ENCODE results near the gene DHCR7.

The DHCR7 gene

GRCh38 chr11:71443736-71444445 is 4.3 kb downstream of the DHCR7 start:
- TF ChIP-seq CTCF (IDR thresholded peaks at IDR 0.05) (no peak), ZFX (IDR thresholded peaks at IDR 0.05; ENCODE audit: borderline replicate concordance) (no peak)

GRCh38 chr11:71442880-71443279 is 5.3 kb downstream of the DHCR7 start:
- no peak overlapping the region for H3K27ac ChIP-seq
- TF ChIP-seq ZFX (IDR thresholded peaks at IDR 0.05; ENCODE audit: borderline replicate concordance) (no peak), CTCF (IDR thresholded peaks at IDR 0.05) (no peak)

More at GRCh38 chr11:71443736-71444445, 4.3 kb downstream of the DHCR7 start:
- H3K27ac ChIP-seq, result no peak overlapping the region

- no peak for TF ChIP-seq CTCF (IDR thresholded peaks at IDR 0.05)
- no peak for TF ChIP-seq ZFX (IDR thresholded peaks at IDR 0.05; ENCODE audit: borderline replicate concordance)
Observed at GRCh38 chr11:71442123-71442522, 6.1 kb downstream of the DHCR7 start.

GRCh38 chr11:71441251-71441650 is 6.9 kb downstream of the DHCR7 start:
- TF ChIP-seq CTCF (IDR thresholded peaks at IDR 0.05) (no peak), ZFX (IDR thresholded peaks at IDR 0.05; ENCODE audit: borderline replicate concordance) (no peak)
- no peak overlapping the region for H3K27ac ChIP-seq

More at GRCh38 chr11:71442123-71442522, 6.1 kb downstream of the DHCR7 start:
- no peak overlapping the region for H3K27ac ChIP-seq

DNA sequence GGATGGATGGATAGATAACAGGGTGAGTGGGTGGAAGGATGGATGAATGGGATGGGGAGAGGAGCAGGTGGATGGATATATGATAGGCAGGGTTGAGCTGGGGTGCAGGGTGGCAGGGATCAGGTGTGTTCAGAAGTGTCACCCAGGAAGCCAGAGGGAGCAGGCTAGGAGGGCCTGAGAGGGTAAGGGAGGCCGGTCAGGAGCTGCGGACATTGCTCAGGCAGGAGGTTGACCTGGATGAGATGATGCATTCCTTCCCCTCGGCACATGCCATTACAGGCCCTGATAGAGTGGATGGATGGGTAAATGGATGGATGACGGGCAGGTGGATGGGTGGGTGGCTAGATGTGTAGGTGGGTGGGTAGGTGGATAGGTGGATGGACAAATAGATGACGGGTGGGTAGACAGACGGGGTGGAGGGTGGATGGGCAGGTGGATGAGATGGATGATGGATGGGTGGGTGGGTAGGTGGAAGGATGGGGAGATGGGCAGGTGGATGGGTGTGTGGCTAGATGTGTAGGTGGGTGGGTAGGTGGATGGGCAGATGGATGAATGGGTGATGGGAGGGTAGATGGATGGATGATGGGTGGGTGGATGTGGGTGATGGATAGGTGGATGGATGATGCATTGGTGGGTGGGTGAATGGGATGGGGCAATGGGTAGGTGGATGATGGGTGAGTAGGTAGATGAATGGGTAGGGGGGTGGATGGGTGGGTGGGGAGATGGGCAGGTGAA is 8.0 kb downstream of the DHCR7 start:
- H3K27ac ChIP-seq, result no peak overlapping the region
- TF ChIP-seq ZFX (IDR thresholded peaks at IDR 0.05; ENCODE audit: borderline replicate concordance) (no peak), CTCF (IDR thresholded peaks at IDR 0.05) (no peak)

GRCh38 chr11:71438650-71439049 is 9.5 kb downstream of the DHCR7 start:
- TF ChIP-seq ZFX (IDR thresholded peaks at IDR 0.05; ENCODE audit: borderline replicate concordance) (no peak), CTCF (IDR thresholded peaks at IDR 0.05) (no peak)
- H3K27ac ChIP-seq, result no peak overlapping the region

DNA sequence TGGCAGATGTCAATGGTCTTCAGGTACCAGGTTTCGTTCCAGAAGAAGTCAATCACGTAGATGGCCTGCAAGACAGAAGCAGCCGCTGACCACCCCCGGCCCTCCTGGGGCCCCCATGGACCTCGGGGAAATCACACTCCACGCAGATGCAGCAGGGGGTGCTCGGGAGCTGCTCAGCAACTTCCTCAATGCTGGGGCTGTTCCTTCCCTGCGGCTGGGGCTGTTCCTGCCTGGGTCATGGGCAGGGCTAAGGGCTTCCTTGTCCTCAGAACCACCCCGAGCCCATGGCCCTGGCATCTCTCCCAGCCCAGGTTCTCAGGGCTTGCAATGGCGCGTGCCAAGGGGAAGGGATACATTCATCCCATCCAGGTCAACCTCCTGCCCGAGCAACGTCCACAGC is 10.3 kb downstream of the DHCR7 start:
- no peak for TF ChIP-seq CTCF (IDR thresholded peaks at IDR 0.05)
- TF ChIP-seq ZFX (IDR thresholded peaks at IDR 0.05; ENCODE audit: borderline replicate concordance), result no peak

More for the DNA sequence above, 10.3 kb downstream of the DHCR7 start:
- H3K27ac ChIP-seq, result no peak overlapping the region

Measured in 22Rv1 (cell line).